ENCODE results near the gene ZDHHC12. TPM values are rescaled to one million over a fixed set of nuclear protein-coding genes. Genes with fewer than 3 reads are reported as not detected.

The ZDHHC12 gene
- polyA plus RNA-seq, 3 donors = 50.0 to 72.7 (median 68.4) TPM

DNA sequence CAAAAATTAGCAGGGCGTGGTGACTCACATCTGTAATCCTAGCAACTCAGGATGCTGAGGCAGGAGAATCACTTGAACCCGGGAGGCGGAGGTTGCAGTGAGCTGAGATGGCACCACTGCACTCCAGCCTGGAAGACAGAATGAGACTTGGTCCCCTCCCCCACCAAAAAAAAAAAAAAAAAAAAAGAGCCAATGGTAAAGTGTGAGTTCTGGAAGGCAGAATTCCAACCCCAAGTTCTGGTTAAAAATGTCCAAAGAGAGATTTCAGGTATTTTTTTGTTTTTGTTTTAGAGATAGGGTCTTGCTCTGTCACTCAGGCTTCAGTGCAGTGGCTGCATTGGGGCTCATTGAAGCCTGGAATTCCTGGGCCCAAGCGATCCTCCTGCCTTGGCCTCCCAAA is 36.5 kb downstream of the ZDHHC12 start:
- Mint-ChIP-seq H3K4me3 (no peak overlapping the region), H3K27ac (peak overlapping the region in 6 of 7 donors; percentile 20 to 94 (median 66)), H3K36me3 (peaks cover 14% of the 10 kb centered on the region in 2 donors), H3K4me1 (peaks cover 65% of the 10 kb centered on the region), H3K27me3 (ENCODE audit: low read depth in 3 of 3) (peaks cover 0 to 3% (median 2%) of the 10 kb centered on the region in 3 donors), H3K9me3 (peaks cover 0 to 6% (median 3%) of the 10 kb centered on the region in 7 donors)
- Histone ChIP-seq H2AFZ (ENCODE audit: insufficient read depth, low read depth, low read length, poor library complexity, severe bottlenecking) (no peak overlapping the region), H3K4me2 (replicated peaks; ENCODE audit: extremely low read depth, low read length, poor library complexity, severe bottlenecking) (no peak overlapping the region), H3K4me3 (replicated peaks in 1 of 3; ENCODE audit: low read depth in 2 of 3, low read length in 3 of 3) (no peak overlapping the region), H3K4me1 (ENCODE audit: control insufficient read depth in 1 of 2, insufficient read depth in 2 of 2, low read length in 2 of 2) (peaks cover 63 to 73% of the 10 kb centered on the region in 2 donors), H3K9ac (ENCODE audit: insufficient read depth, low read length, poor library complexity, severe bottlenecking) (no peak overlapping the region), H3K9me3 (replicated peaks in 1 of 2; ENCODE audit: control insufficient read depth in 1 of 2, insufficient read depth in 1 of 2, low read length in 2 of 2) (peaks cover 0 to 3% of the 10 kb centered on the region in 2 donors), H3K36me3 (replicated peaks in 1 of 2; ENCODE audit: control insufficient read depth in 1 of 2, insufficient read depth in 2 of 2, low read length in 2 of 2) (peaks cover 12% of the 10 kb centered on the region in 2 donors), H3K27me3 (ENCODE audit: control insufficient read depth in 2 of 2, insufficient read depth in 2 of 2, low read length in 2 of 2) (no peaks in the 10 kb centered on the region), H3K27ac (ENCODE audit: low read depth in 1 of 2, low read length in 2 of 2) (peak overlapping the region in 1 of 2 donors; percentile 97), H4K20me1 (ENCODE audit: insufficient read depth, low read length) (peaks cover 25% of the 10 kb centered on the region), H3K79me2 (ENCODE audit: insufficient read depth, low read length) (peaks cover 78% of the 10 kb centered on the region)
- intact Hi-C loops (cut with micrococcal nuclease) = no loop called here
- TF ChIP-seq, protein P1, sequence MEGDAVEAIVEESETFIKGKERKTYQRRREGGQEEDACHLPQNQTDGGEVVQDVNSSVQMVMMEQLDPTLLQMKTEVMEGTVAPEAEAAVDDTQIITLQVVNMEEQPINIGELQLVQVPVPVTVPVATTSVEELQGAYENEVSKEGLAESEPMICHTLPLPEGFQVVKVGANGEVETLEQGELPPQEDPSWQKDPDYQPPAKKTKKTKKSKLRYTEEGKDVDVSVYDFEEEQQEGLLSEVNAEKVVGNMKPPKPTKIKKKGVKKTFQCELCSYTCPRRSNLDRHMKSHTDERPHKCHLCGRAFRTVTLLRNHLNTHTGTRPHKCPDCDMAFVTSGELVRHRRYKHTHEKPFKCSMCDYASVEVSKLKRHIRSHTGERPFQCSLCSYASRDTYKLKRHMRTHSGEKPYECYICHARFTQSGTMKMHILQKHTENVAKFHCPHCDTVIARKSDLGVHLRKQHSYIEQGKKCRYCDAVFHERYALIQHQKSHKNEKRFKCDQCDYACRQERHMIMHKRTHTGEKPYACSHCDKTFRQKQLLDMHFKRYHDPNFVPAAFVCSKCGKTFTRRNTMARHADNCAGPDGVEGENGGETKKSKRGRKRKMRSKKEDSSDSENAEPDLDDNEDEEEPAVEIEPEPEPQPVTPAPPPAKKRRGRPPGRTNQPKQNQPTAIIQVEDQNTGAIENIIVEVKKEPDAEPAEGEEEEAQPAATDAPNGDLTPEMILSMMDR (IDR thresholded peaks at IDR 0.05) = no peak
- DNase-seq = no peak
- 100% methylated on average over 2 of the region's 4 CpGs for WGBS (ENCODE audit: insufficient coverage)

DNA sequence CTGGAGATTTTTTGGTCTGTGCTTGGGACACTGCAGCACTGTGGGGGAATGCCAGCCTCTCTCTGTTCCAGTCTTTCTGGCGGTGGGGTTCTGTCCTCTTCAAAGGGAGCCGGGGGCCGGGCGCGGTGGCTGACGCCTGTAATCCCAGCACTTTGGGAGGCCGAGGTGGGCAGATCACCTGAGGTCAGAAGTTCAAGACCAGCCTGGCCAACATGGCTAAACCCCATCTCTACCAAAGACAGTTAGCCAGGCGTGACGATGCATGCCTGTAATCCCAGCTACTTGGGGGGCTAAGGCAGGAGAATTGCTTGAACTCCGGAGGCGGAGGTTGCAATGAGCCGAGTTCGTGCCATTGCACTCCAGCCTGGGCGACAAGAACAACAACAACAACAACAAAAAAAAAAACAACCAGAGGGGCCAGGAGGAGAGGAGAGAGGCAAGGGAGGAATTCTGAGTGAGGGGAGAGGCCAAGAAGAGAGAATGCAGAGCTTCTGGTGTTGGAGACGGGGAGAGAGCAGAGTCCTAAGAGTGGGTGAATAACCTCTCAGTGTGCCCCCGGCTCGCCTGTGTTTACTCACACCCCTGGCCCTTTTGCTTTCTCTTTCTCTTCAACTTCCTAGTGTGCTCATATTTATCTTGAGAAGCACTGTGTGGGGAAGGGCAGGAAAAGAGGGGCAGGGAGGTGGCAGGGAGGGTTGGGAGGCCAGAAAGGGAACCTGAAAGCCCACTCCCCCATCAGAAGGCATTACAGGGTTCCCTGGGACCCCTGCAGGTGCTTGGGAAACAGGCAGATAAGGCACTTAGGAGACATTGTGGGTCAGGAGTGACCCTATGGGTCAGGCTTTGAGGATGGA is 38.1 kb downstream of the ZDHHC12 start:
- H3K4me2 ChIP-seq (replicated peaks; ENCODE audit: extremely low read depth, low read length, poor library complexity, severe bottlenecking) = peak overlapping the region; percentile 93
- WGBS (ENCODE audit: insufficient coverage) = 53% methylated on average over 3 of the region's 17 CpGs
- H3K36me3 ChIP-seq (replicated peaks in 1 of 2; ENCODE audit: control insufficient read depth in 1 of 2, insufficient read depth in 2 of 2, low read length in 2 of 2) = no peaks in the 10 kb centered on the region
- no peaks in the 10 kb centered on the region for H3K27me3 ChIP-seq (ENCODE audit: control insufficient read depth in 2 of 2, insufficient read depth in 2 of 2, low read length in 2 of 2)
- H3K27me3 Mint-ChIP-seq (ENCODE audit: low read depth in 3 of 3) = peaks cover 0 to 3% (median 2%) of the 10 kb centered on the region in 3 donors
- H3K27ac ChIP-seq (ENCODE audit: low read depth in 1 of 2, low read length in 2 of 2) = peak overlapping the region; percentile 83 to 97
- peak; percentile 33 to 59 (median 53) for DNase-seq
- peaks cover 0 to 6% (median 3%) of the 10 kb centered on the region in 7 donors for H3K9me3 Mint-ChIP-seq
- peak overlapping the region; percentile 83 for H2AFZ ChIP-seq (ENCODE audit: insufficient read depth, low read depth, low read length, poor library complexity, severe bottlenecking)
- intact Hi-C loops (cut with micrococcal nuclease) = no loop called here
- H3K4me1 ChIP-seq (ENCODE audit: control insufficient read depth in 1 of 2, insufficient read depth in 2 of 2, low read length in 2 of 2) = peaks cover 57 to 66% of the 10 kb centered on the region in 2 donors
- peak overlapping the region; percentile 95 to 98 (median 97) for H3K27ac Mint-ChIP-seq
- H3K4me3 Mint-ChIP-seq = peak overlapping the region; percentile 94 to 99
- H3K36me3 Mint-ChIP-seq = peaks cover 2 to 3% of the 10 kb centered on the region in 2 donors
- H3K9me3 ChIP-seq (replicated peaks in 1 of 2; ENCODE audit: control insufficient read depth in 1 of 2, insufficient read depth in 1 of 2, low read length in 2 of 2) = peaks cover 0 to 3% of the 10 kb centered on the region in 2 donors
- peaks cover 17% of the 10 kb centered on the region for H4K20me1 ChIP-seq (ENCODE audit: insufficient read depth, low read length)
- H3K79me2 ChIP-seq (ENCODE audit: insufficient read depth, low read length) = peaks cover 62% of the 10 kb centered on the region
- peaks cover 55% of the 10 kb centered on the region for H3K4me1 Mint-ChIP-seq
- H3K9ac ChIP-seq (ENCODE audit: insufficient read depth, low read length, poor library complexity, severe bottlenecking) = peak overlapping the region; percentile 59
- TF ChIP-seq, protein P1 (IDR thresholded peaks at IDR 0.05) = no peak
- peak overlapping the region; percentile 66 to 100 (median 96) for H3K4me3 ChIP-seq (replicated peaks in 1 of 3; ENCODE audit: low read depth in 2 of 3, low read length in 3 of 3)
